Limb (tissue), 2 donors: ENCODE results near the gene SLC2A11.
A peak's percentile ranks its signal among the peaks of the same experiment; 100 is the strongest.
"Not testable (repeated sequence)": the region's sequence is repeated elsewhere in the genome, so short reads cannot be mapped to it uniquely, and the experiment has no call there.

Experiments used
- DNase-seq, 2 donors: peaks; one replicate each; pipeline ENCODE4 v3.0.0-alpha.2; 2016; ENCODE audit errors: extremely low spot score in 2 of 2

SLC2A11 gene

GRCh38 chr22:23846081-23846469 lies 11.6 kb upstream of the SLC2A11 start:
- DNase-seq = no peak

- DNase-seq = no peak
Observed at GRCh38 chr22:23847310-23847920, 10.3 kb upstream of the SLC2A11 start.

GRCh38 chr22:23847991-23848864 lies 9.4 kb upstream of the SLC2A11 start:
- no peak for DNase-seq

GRCh38 chr22:23849009-23850006 lies 8.4 kb upstream of the SLC2A11 start:
- peak; percentile 81 to 95 for DNase-seq

- no peak for DNase-seq
Observed at GRCh38 chr22:23850136-23850611, 7.5 kb upstream of the SLC2A11 start.

GRCh38 chr22:23856721-23857605 lies 712 bp upstream of the SLC2A11 start:
- DNase-seq = peak in 1 of 2 donors; percentile 65

GRCh38 chr22:23858484-23858815 lies 775 bp downstream of the SLC2A11 start:
- DNase-seq = no peak

- no peak for DNase-seq
Observed at GRCh38 chr22:23859201-23859600, 1.5 kb downstream of the SLC2A11 start.

GRCh38 chr22:23860187-23860586 lies 2.5 kb downstream of the SLC2A11 start:
- DNase-seq = not testable (repeated sequence)

GRCh38 chr22:23862103-23862502 lies 4.4 kb downstream of the SLC2A11 start:
- DNase-seq = no peak

GRCh38 chr22:23864499-23865154 lies 7.0 kb downstream of the SLC2A11 start:
- not testable (repeated sequence) for DNase-seq

- no peak for DNase-seq
Observed at GRCh38 chr22:23868580-23868979, 10.9 kb downstream of the SLC2A11 start.

- DNase-seq = no peak
Observed at GRCh38 chr22:23874871-23875270, 17.2 kb downstream of the SLC2A11 start.

- DNase-seq = no peak
Observed at GRCh38 chr22:23875801-23876200, 18.1 kb downstream of the SLC2A11 start.

- no peak for DNase-seq
Observed at GRCh38 chr22:23877566-23877965, 19.9 kb downstream of the SLC2A11 start.

GRCh38 chr22:23878219-23878618 lies 20.5 kb downstream of the SLC2A11 start:
- no peak for DNase-seq

- DNase-seq = no peak
Observed at GRCh38 chr22:23882370-23882769, 24.7 kb downstream of the SLC2A11 start.

GRCh38 chr22:23883658-23884057 lies 26.0 kb downstream of the SLC2A11 start:
- no peak for DNase-seq

- no peak for DNase-seq
Observed at GRCh38 chr22:23884140-23884539, 26.5 kb downstream of the SLC2A11 start.
